Panc1 (cell line): ENCODE data around the gene TMCC1. TPM values are rescaled to one million over a fixed set of nuclear protein-coding genes. Genes with fewer than 3 reads are reported as not detected.
A peak's percentile ranks its signal among the peaks of the same experiment; 100 is the strongest.

ENCODE experiments used
- ATAC-seq: fragments of 200-7000 bp; cut with Tn5 transposase; 2 replicates; pipeline ENCODE4 v1.9.1; 2020; ENCODE audit warnings: mild to moderate bottlenecking, moderate library complexity
- BruUV-seq: library from RNA; stranded (reverse); fragments of 400-500 nt; replicated peaks from 2 replicates; lab custom pipeline; 2021; lab: Mats Ljungman, UMichigan
- CTCF ChIA-PET: fragments of 300-600 bp; sonication (Branson Sonifier 250); formaldehyde crosslinking; loops from one replicate; lab custom pipeline; 2022; ENCODE audit warnings: antibody characterized with exemption; lab: Charles Lee
- POLR2A ChIA-PET: fragments of 300-600 bp; sonication (Branson Sonifier 250); formaldehyde crosslinking; loops from one replicate; lab custom pipeline; 2022; ENCODE audit warnings: antibody characterized with exemption; lab: Charles Lee
- DNase-seq: peaks from one replicate; pipeline ENCODE4 v3.0.0-alpha.2; 2010; ENCODE audit warnings: low read depth, low spot score
- H3K27ac ChIP-seq: 2 replicates; pipeline ENCODE4 v1.5.1; 2011; ENCODE audit warnings: mild to moderate bottlenecking, low read length, inconsistent platforms
- H3K27me3 ChIP-seq: fragments of 200-500 bp; sonication (Bioruptor generic); 2 replicates; pipeline ENCODE4 v1.6.0; 2014; ENCODE audit warnings: low read length, inconsistent platforms; ENCODE audit not compliant: control insufficient read depth, insufficient read depth
- H3K36me3 ChIP-seq: fragments of 200-500 bp; sonication (Bioruptor generic); 2 replicates; pipeline ENCODE4 v1.5.1; 2014; ENCODE audit warnings: inconsistent platforms, mild to moderate bottlenecking, low read length, moderate library complexity; ENCODE audit not compliant: control insufficient read depth, insufficient read depth
- H3K4me1 ChIP-seq: 2 replicates; pipeline ENCODE4 v1.5.1; 2011; ENCODE audit warnings: inconsistent platforms, mild to moderate bottlenecking, low read length, moderate library complexity; ENCODE audit not compliant: control insufficient read depth, insufficient read depth
- H3K4me3 ChIP-seq, 2 experiments: 2 replicates each; pipeline ENCODE4 v1.5.1; 2011 to 2012; ENCODE audit warnings: low read depth in 2 of 2, low read length in 2 of 2, mild to moderate bottlenecking in 2 of 2, inconsistent platforms in 1 of 2, moderate library complexity in 1 of 2
- H3K9me3 ChIP-seq: fragments of 200-500 bp; sonication (Bioruptor generic); 2 replicates; pipeline ENCODE4 v1.5.1; 2014; ENCODE audit warnings: low read depth, mild to moderate bottlenecking, inconsistent platforms, low read length, moderate library complexity; ENCODE audit not compliant: control insufficient read depth, insufficient read depth
- POLR2AphosphoS5 ChIP-seq: IDR thresholded peaks from 2 replicates; pipeline ENCODE4 v1.6.1; 2012; ENCODE audit warnings: mild to moderate bottlenecking, low read depth, low read length, moderate library complexity
- SIN3A ChIP-seq: IDR thresholded peaks from 2 replicates; pipeline ENCODE4 v1.6.1; 2012; ENCODE audit warnings: low read depth, mild to moderate bottlenecking, low read length, moderate library complexity, borderline replicate concordance; ENCODE audit not compliant: insufficient read depth
- TCF7L2 ChIP-seq: IDR thresholded peaks from 2 replicates; pipeline ENCODE4 v1.6.1; 2011; ENCODE audit warnings: mild to moderate bottlenecking, low read depth, low read length, inconsistent platforms
- in situ Hi-C: cut with HindIII; loops from 2 replicates; pipeline ENCODE4 v1.10.0; 2016; ENCODE audit warnings: low sequenced_read_pairs, low pct_unique_long_range_greater_than_20kb
- intact Hi-C: fragments of 100-400 bp; cut with micrococcal nuclease; formaldehyde crosslinking; loops from one replicate; pipeline ENCODE4 v1.10.0; 2022; ENCODE audit not compliant: unreplicated experiment
- total RNA-seq: library from RNA; stranded (reverse); gene quantifications from one replicate; pipeline ENCODE4 v1.2.1, GENCODE V29; 2021; ENCODE audit not compliant: unreplicated experiment
- TF ChIP-seq, protein P1 (sequence below): fragments of 450-650 bp; IDR thresholded peaks from 2 replicates; pipeline ENCODE4 v1.5.1; 2017; ENCODE audit warnings: mild to moderate bottlenecking
- TF ChIP-seq, protein P2 (sequence below), 2 experiments: IDR thresholded peaks; 2 replicates each; pipeline ENCODE4 v1.6.1; 2011 to 2012; ENCODE audit warnings: low read depth in 2 of 2, control low read depth in 1 of 2, low read length in 1 of 2, mild to moderate bottlenecking in 1 of 2, moderate library complexity in 1 of 2; ENCODE audit not compliant: insufficient read depth in 1 of 2

TMCC1 gene
- total RNA-seq, 1 experiment from 2014 or later: 33.2 TPM

DNA sequence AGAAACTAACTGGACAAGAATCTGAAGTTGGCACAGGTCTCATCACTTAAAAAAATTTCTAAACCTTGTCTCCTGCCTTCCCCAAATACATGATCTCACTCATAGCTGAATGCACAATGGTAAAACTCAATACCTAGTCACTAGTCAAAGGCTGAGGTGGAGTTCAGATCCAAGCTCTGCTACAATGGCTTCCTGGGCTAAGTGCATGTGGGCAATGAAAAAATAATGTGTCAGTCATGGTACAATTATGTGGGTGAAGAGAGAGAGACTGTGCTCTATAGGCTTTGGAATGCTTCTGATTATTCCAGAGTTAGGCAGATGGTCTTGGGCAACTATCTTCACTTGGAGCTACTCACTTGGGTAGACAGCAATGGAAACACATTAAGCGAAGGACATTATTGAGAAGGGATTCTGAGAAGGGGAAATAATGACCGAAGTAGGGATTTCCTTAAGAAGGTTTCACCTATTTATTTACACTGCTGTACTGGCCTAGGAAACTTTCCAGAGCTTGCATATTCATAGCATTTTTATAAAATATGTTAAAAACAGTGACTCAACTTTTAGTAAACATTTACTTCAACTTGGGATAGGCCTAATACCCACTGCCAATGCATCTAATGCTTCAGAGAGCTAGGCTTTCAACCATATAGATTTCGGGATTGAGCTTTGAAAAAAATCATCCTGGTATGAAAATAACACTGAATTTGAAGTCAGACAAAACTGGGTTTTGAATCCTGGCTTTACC is 228.3 kb downstream of the TMCC1 start:
- Histone ChIP-seq H3K36me3 (no peaks in the 10 kb centered on the region), H3K4me3 (no peak overlapping the region), H3K27ac (no peak overlapping the region), H3K27me3 (no peaks in the 10 kb centered on the region), H3K4me1 (no peaks in the 10 kb centered on the region), H3K9me3 (no peaks in the 10 kb centered on the region)
- CTCF ChIA-PET: no interaction called here
- BruUV-seq: no TSS peak
- in situ Hi-C loops: loop anchor here (25.0 kb wide), 1 partner anchor 172 kb away; no protein-coding TSS in a partner anchor
- TF ChIP-seq, protein P1, sequence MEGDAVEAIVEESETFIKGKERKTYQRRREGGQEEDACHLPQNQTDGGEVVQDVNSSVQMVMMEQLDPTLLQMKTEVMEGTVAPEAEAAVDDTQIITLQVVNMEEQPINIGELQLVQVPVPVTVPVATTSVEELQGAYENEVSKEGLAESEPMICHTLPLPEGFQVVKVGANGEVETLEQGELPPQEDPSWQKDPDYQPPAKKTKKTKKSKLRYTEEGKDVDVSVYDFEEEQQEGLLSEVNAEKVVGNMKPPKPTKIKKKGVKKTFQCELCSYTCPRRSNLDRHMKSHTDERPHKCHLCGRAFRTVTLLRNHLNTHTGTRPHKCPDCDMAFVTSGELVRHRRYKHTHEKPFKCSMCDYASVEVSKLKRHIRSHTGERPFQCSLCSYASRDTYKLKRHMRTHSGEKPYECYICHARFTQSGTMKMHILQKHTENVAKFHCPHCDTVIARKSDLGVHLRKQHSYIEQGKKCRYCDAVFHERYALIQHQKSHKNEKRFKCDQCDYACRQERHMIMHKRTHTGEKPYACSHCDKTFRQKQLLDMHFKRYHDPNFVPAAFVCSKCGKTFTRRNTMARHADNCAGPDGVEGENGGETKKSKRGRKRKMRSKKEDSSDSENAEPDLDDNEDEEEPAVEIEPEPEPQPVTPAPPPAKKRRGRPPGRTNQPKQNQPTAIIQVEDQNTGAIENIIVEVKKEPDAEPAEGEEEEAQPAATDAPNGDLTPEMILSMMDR: no peak
- TF ChIP-seq, protein P2, sequence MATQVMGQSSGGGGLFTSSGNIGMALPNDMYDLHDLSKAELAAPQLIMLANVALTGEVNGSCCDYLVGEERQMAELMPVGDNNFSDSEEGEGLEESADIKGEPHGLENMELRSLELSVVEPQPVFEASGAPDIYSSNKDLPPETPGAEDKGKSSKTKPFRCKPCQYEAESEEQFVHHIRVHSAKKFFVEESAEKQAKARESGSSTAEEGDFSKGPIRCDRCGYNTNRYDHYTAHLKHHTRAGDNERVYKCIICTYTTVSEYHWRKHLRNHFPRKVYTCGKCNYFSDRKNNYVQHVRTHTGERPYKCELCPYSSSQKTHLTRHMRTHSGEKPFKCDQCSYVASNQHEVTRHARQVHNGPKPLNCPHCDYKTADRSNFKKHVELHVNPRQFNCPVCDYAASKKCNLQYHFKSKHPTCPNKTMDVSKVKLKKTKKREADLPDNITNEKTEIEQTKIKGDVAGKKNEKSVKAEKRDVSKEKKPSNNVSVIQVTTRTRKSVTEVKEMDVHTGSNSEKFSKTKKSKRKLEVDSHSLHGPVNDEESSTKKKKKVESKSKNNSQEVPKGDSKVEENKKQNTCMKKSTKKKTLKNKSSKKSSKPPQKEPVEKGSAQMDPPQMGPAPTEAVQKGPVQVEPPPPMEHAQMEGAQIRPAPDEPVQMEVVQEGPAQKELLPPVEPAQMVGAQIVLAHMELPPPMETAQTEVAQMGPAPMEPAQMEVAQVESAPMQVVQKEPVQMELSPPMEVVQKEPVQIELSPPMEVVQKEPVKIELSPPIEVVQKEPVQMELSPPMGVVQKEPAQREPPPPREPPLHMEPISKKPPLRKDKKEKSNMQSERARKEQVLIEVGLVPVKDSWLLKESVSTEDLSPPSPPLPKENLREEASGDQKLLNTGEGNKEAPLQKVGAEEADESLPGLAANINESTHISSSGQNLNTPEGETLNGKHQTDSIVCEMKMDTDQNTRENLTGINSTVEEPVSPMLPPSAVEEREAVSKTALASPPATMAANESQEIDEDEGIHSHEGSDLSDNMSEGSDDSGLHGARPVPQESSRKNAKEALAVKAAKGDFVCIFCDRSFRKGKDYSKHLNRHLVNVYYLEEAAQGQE (IDR thresholded peaks at IDR 0.05; ENCODE audit: insufficient read depth in 1 of 2, low read depth in 2 of 2, low read length in 1 of 2): no peak
- TF ChIP-seq POLR2AphosphoS5 (no peak), TCF7L2 (no peak), SIN3A (no peak)
- ATAC-seq (peak; percentile 66; the same call in 1 of the 2 replicates), DNase-seq (no peak)
- intact Hi-C loops: no loop called here
- POLR2A ChIA-PET: no interaction called here

DNA sequence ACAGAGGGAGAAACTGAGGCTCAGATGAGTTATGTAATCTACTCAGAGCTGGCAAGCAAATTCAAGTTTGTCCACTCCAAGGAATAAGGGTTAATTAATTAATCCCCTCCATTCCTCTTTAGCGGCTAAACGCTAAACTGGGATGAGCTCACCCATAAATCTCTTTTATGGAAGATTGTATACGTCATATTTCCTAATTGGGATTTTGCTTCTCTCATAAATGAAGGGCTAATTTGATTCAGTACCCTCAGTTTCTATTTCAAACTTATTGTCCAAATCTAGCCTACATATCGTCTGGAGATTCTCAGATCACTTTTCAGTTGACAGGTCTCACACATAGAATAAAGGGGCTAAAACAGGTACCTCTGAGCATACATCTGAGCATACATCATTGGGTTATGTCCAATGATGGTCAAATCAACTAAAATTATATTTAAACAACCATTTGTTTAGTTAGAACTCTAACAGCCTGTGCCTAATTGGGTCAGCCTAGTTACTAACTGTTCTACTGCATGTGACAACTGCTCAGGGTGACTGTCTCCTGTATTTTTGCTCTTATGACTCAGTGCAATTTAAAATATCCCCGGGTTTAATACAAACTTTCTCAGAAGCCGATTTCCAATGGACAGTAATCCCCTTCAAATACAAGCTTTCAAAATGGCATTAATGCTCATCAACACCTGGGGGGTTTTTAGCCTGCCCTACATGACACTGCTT is 229.4 kb downstream of the TMCC1 start:
- no peaks in the 10 kb centered on the region for H3K27me3 ChIP-seq
- CTCF ChIA-PET: no interaction called here
- no peaks in the 10 kb centered on the region for H3K9me3 ChIP-seq
- TF ChIP-seq POLR2AphosphoS5 (no peak), SIN3A (no peak), TCF7L2 (no peak)
- TF ChIP-seq, protein P1: no peak
- TF ChIP-seq, protein P2 (IDR thresholded peaks at IDR 0.05; ENCODE audit: insufficient read depth in 1 of 2, low read depth in 2 of 2, low read length in 1 of 2): no peak
- H3K4me1 ChIP-seq: no peaks in the 10 kb centered on the region
- no peak overlapping the region for H3K4me3 ChIP-seq
- no peaks in the 10 kb centered on the region for H3K36me3 ChIP-seq
- DNase-seq (no peak), ATAC-seq (no peak)
- in situ Hi-C loops (loop anchor here (25.0 kb wide), 1 partner anchor 173 kb away; no protein-coding TSS in a partner anchor), intact Hi-C loops (no loop called here)
- POLR2A ChIA-PET: no interaction called here
- no TSS peak for BruUV-seq
- H3K27ac ChIP-seq: no peak overlapping the region
